HEK293 (cell line): Measurements from ENCODE around the gene TTLL12.
A peak's percentile ranks its signal among the peaks of the same experiment; 100 is the strongest.

Experiments used
- CTCF ChIA-PET: fragments of 350-600 bp; formaldehyde crosslinking; extraction: SDS; loops from one replicate; lab custom pipeline; 2021; ENCODE audit warnings: antibody characterized with exemption; lab: Yijun Ruan, JAX
- POLR2A ChIA-PET: fragments of 300-600 bp; formaldehyde crosslinking; extraction: SDS; loops from one replicate; lab custom pipeline; 2020; ENCODE audit warnings: antibody characterized with exemption, inconsistent platforms; lab: Yijun Ruan, JAX
- H3K27ac ChIP-seq: fragments of 200-500 bp; sonication (Bioruptor generic); 2 replicates; pipeline ENCODE4 v1.5.1; 2014; ENCODE audit warnings: low read depth, low read length, control low read depth, inconsistent platforms; ENCODE audit errors: extremely low read depth
- H3K36me3 ChIP-seq, 2 experiments: fragments of 200-500 bp in 1 of 2; sonication (Bioruptor generic) in 1 of 2; 1 replicate in 1 of 2; 2 replicates in 1 of 2; pipeline ENCODE4 v1.5.1; 2014 to 2017; ENCODE audit warnings: inconsistent platforms in 2 of 2, low read length in 2 of 2; ENCODE audit not compliant: control insufficient read depth in 2 of 2, insufficient read depth in 1 of 2
- H3K4me1 ChIP-seq: fragments of 200-500 bp; sonication (Bioruptor generic); 2 replicates; pipeline ENCODE4 v1.5.1; 2014; ENCODE audit warnings: mild to moderate bottlenecking, low read length, inconsistent platforms; ENCODE audit not compliant: control insufficient read depth, insufficient read depth
- H3K4me3 ChIP-seq: 2 replicates; pipeline ENCODE4 v1.5.1; 2011; ENCODE audit warnings: low read depth, mild to moderate bottlenecking, control low read depth, low read length, moderate library complexity
- H3K9me3 ChIP-seq: fragments of 200-500 bp; sonication (Bioruptor generic); 2 replicates; pipeline ENCODE4 v1.5.1; 2014; ENCODE audit warnings: low read depth, low read length, inconsistent platforms; ENCODE audit not compliant: control insufficient read depth, insufficient read depth
- EGR2 ChIP-seq: fragments of 450-650 bp; formaldehyde crosslinking; IDR thresholded peaks from 2 replicates; pipeline ENCODE4 v1.5.1; 2016; ENCODE audit warnings: low read depth, missing biosample characterization, missing genetic modification characterization
- MZF1 ChIP-seq: fragments of 450-650 bp; formaldehyde crosslinking; IDR thresholded peaks from 2 replicates; pipeline ENCODE4 v1.5.1; 2017; ENCODE audit warnings: missing biosample characterization, missing genetic modification characterization, borderline replicate concordance
- ZFHX2 ChIP-seq: fragments of 450-650 bp; formaldehyde crosslinking; conservative IDR thresholded peaks from 2 replicates; pipeline ENCODE4 v1.5.1; 2016; ENCODE audit warnings: missing biosample characterization, missing genetic modification characterization
- ZNF654 ChIP-seq: fragments of 450-650 bp; formaldehyde crosslinking; IDR thresholded peaks from 2 replicates; pipeline ENCODE4 v1.5.1; 2016; ENCODE audit warnings: low read depth, missing biosample characterization, missing genetic modification characterization
- TF ChIP-seq, protein P1 (sequence below): fragments of 450-650 bp; IDR thresholded peaks from 2 replicates; pipeline ENCODE4 v1.5.1; 2018; ENCODE audit warnings: missing biosample characterization, missing genetic modification characterization
- TF ChIP-seq, protein P2 (sequence below): fragments of 450-650 bp; formaldehyde crosslinking; IDR thresholded peaks from 2 replicates; pipeline ENCODE4 v1.5.1; 2016; ENCODE audit warnings: missing biosample characterization, missing genetic modification characterization
- TF ChIP-seq, protein P3 (sequence below): fragments of 450-650 bp; formaldehyde crosslinking; IDR thresholded peaks from 2 replicates; pipeline ENCODE4 v1.5.0; 2017; ENCODE audit warnings: missing biosample characterization, missing genetic modification characterization, borderline replicate concordance
- TF ChIP-seq, protein P4 (sequence below): fragments of 450-650 bp; formaldehyde crosslinking; IDR thresholded peaks from 2 replicates; pipeline ENCODE4 v1.5.1; 2016; ENCODE audit warnings: missing biosample characterization, missing genetic modification characterization

TTLL12 gene

DNA sequence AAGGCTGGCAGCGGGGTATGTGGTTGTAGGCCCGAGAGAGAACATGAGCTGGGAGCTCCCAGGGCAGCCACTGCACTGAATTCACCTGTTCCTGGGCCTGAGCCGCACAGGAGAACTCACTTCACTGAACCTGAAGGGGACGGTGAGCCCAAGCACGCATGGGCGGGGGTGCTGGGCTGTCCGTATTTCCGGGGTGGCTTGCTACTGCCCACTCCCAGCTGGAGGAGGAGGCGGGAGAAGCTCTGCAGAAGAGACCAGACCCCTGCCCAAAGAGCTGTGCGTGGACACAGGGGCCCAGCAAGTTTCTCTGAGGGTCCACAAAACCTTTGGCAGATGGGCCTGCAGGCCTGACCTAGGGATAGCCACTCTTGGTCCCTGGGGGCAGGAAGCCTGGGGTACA, 4.8 kb downstream of the TTLL12 start (continued):
- TF ChIP-seq, protein P1, sequence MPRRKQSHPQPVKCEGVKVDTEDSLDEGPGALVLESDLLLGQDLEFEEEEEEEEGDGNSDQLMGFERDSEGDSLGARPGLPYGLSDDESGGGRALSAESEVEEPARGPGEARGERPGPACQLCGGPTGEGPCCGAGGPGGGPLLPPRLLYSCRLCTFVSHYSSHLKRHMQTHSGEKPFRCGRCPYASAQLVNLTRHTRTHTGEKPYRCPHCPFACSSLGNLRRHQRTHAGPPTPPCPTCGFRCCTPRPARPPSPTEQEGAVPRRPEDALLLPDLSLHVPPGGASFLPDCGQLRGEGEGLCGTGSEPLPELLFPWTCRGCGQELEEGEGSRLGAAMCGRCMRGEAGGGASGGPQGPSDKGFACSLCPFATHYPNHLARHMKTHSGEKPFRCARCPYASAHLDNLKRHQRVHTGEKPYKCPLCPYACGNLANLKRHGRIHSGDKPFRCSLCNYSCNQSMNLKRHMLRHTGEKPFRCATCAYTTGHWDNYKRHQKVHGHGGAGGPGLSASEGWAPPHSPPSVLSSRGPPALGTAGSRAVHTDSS (tag by site-specific recombination): no peak
- TF ChIP-seq, protein P2, sequence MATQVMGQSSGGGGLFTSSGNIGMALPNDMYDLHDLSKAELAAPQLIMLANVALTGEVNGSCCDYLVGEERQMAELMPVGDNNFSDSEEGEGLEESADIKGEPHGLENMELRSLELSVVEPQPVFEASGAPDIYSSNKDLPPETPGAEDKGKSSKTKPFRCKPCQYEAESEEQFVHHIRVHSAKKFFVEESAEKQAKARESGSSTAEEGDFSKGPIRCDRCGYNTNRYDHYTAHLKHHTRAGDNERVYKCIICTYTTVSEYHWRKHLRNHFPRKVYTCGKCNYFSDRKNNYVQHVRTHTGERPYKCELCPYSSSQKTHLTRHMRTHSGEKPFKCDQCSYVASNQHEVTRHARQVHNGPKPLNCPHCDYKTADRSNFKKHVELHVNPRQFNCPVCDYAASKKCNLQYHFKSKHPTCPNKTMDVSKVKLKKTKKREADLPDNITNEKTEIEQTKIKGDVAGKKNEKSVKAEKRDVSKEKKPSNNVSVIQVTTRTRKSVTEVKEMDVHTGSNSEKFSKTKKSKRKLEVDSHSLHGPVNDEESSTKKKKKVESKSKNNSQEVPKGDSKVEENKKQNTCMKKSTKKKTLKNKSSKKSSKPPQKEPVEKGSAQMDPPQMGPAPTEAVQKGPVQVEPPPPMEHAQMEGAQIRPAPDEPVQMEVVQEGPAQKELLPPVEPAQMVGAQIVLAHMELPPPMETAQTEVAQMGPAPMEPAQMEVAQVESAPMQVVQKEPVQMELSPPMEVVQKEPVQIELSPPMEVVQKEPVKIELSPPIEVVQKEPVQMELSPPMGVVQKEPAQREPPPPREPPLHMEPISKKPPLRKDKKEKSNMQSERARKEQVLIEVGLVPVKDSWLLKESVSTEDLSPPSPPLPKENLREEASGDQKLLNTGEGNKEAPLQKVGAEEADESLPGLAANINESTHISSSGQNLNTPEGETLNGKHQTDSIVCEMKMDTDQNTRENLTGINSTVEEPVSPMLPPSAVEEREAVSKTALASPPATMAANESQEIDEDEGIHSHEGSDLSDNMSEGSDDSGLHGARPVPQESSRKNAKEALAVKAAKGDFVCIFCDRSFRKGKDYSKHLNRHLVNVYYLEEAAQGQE (tag by site-specific recombination): no peak
- no peak for TF ChIP-seq MZF1

DNA sequence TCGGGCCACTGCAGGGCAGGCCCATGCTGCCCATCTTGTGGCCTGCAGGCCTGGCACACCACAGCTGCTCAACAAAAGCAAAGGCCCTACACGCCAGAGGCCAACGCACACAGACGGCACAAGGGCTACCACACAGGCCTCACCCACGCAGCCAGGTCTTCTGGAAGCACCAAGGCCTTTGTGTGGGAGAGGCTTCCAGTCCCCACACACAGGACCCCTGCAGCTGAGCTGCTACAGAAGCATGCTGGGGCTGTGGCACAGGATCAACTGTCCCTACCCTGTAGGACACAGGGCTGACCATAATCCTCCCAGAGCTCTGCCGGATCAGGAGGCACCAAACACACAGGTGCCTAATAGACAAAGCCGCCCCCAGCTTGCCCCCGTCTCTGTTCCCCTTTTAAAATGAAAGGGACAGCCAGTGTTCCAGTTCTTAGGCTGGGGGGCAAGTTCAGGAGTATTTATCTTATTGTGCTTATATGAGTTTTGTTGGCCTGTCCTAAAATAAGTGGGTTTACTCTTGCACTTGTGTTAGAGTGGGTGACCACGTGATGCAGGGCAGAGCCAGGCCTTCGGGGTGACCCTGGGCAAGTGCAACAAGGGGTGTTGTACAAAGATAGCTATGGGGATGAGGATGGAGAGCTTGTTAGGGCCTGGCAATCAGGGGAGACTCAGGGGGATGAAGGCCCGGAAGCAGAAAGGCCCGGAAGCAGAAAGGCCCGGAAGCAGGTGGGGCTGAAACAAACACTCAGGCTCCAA, 5.4 kb downstream of the TTLL12 start:
- CTCF ChIA-PET: interaction anchor here (0.5 kb wide), 1 partner anchor 51 kb away, joined by 3 read pairs; no protein-coding TSS in a partner anchor
- Histone ChIP-seq H3K4me1 (no peaks in the 10 kb centered on the region), H3K27ac (no peak overlapping the region), H3K4me3 (no peak overlapping the region), H3K36me3 (peaks cover 13 to 82% of the 10 kb centered on the region in 2 experiments; a peak in 2 of 3 replicates), H3K9me3 (no peaks in the 10 kb centered on the region)
- peak; percentile 69 for TF ChIP-seq EGR2 (tag by site-specific recombination)
- TF ChIP-seq, protein P3, sequence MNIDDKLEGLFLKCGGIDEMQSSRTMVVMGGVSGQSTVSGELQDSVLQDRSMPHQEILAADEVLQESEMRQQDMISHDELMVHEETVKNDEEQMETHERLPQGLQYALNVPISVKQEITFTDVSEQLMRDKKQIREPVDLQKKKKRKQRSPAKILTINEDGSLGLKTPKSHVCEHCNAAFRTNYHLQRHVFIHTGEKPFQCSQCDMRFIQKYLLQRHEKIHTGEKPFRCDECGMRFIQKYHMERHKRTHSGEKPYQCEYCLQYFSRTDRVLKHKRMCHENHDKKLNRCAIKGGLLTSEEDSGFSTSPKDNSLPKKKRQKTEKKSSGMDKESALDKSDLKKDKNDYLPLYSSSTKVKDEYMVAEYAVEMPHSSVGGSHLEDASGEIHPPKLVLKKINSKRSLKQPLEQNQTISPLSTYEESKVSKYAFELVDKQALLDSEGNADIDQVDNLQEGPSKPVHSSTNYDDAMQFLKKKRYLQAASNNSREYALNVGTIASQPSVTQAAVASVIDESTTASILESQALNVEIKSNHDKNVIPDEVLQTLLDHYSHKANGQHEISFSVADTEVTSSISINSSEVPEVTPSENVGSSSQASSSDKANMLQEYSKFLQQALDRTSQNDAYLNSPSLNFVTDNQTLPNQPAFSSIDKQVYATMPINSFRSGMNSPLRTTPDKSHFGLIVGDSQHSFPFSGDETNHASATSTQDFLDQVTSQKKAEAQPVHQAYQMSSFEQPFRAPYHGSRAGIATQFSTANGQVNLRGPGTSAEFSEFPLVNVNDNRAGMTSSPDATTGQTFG (tag by site-specific recombination): no peak
- TF ChIP-seq ZFHX2 (tag by site-specific recombination): peak; percentile 64
- POLR2A ChIA-PET: no interaction called here

DNA sequence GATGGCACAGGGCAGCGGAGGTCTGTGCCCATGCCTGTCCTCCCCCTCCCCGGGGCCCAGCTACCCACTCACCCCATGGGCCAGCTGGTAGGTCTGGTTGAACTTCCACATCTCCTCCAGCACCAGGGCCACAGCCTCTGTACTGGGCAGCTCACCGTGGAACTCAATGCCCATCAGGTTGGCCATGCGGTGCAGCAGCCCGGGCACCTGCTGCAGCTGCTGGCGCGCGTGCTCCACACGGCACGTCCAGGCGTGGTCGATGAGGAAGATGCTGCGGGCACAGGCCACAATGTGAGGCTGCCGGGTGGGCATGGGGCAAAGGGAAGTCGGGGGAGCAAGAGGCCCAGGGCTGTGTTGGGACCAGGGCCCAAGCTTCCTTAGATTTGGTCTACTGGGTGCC, 6.3 kb downstream of the TTLL12 start:
- ChIA-PET CTCF (interaction anchor here (0.6 to 0.7 kb wide), 3 partner anchors 49 to 690 kb away, joined by 3 to 4 read pairs (median 3); no protein-coding TSS in a partner anchor), POLR2A (interaction anchor here (0.6 to 1.4 kb wide), 2 partner anchors 16 to 64 kb away, joined by 3 to 4 read pairs; no protein-coding TSS in a partner anchor)
- H3K4me1 ChIP-seq: no peaks in the 10 kb centered on the region
- no peak overlapping the region for H3K4me3 ChIP-seq
- peaks cover 19 to 87% of the 10 kb centered on the region in 2 experiments; a peak in 2 of 3 replicates for H3K36me3 ChIP-seq
- TF ChIP-seq ZNF654 (tag by site-specific recombination): no peak
- TF ChIP-seq, protein P4, sequence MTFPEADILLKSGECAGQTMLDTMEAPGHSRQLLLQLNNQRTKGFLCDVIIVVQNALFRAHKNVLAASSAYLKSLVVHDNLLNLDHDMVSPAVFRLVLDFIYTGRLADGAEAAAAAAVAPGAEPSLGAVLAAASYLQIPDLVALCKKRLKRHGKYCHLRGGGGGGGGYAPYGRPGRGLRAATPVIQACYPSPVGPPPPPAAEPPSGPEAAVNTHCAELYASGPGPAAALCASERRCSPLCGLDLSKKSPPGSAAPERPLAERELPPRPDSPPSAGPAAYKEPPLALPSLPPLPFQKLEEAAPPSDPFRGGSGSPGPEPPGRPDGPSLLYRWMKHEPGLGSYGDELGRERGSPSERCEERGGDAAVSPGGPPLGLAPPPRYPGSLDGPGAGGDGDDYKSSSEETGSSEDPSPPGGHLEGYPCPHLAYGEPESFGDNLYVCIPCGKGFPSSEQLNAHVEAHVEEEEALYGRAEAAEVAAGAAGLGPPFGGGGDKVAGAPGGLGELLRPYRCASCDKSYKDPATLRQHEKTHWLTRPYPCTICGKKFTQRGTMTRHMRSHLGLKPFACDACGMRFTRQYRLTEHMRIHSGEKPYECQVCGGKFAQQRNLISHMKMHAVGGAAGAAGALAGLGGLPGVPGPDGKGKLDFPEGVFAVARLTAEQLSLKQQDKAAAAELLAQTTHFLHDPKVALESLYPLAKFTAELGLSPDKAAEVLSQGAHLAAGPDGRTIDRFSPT (tag by site-specific recombination): 0 out of 2 replicates have a peak, but pooled peaks have one; percentile 22
- no peak overlapping the region for H3K27ac ChIP-seq
- H3K9me3 ChIP-seq: no peaks in the 10 kb centered on the region
